Heart left ventricle (tissue), 13 donors: ENCODE measurements around the gene AKAP9.

Experiments
- POLR2A ChIP-seq, 2 donors: fragments of 450-650 bp; IDR thresholded peaks; one replicate each; pipeline ENCODE4 v1.6.1; 2017; ENCODE audit warnings: antibody characterized with exemption in 2 of 2, mild to moderate bottlenecking in 2 of 2, moderate library complexity in 2 of 2
- TF ChIP-seq, protein P1 (sequence below), 12 donors: fragments of 200-600 bp; sonication (generic) in 4 of 12; IDR thresholded peaks; one replicate each; pipeline versions ENCODE4 v1.5.0 to v1.8.0; 2018 to 2022; ENCODE audit warnings: antibody characterized with exemption in 12 of 12, mild to moderate bottlenecking in 5 of 12
- donor health status: ischemic (EF 13 %, LVEDD 7.1; RV severe dilation, severe dysfunction).
- donor health status: DM: no; HTN: yes; CAD: no.
- donor health status: DM: no; HTN: no; CAD: no.
- donor health status: ischemic (EF 25% LVEDD 6.9; RV normal size, moderate dysfunction).
- donor health status: ischemic (EF 25% LVEDD 5.7; RV mildly dilated, moderate dysfunction).
- donor health status: ischemic (EF 35%, LVEDD 5.7; RV mildly dilated, moderate dysfunction).
- donor health status: nonischemic (EF 11% LVEDD 7.7; RV severe dilation, severe dysfunction).
- donor health status: DM: yes; HTN: yes; CAD: no.
- donor health status: PGD.
- donor health status: ischemic (EF 29% LVEDD 5.4; RV normal size, mild dysfunction).
- donor health status: nonischemic (EF 23%, LVEDD 6.1; RV moderate dilation, normal function).

DNA sequence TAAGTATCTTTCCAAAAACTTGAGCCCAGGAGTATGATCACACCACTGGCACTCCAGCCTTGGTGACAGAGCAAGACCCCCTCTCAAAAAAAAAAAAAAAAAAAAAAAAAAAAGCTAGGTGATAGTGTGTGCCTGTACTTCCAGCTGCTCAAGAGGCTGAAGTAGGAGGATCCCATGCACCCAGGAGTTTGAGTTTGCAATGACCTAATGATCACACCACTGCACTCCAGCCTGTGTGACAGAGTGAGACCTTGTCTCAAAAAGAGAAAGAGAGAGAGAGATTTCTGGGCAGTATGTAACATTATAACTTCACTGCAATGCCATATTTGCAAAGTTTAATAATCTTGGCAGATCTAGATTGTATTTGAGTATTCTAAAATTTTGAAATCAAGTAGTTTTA lies 47.6 kb downstream of the AKAP9 start:
- TF ChIP-seq, protein P1, sequence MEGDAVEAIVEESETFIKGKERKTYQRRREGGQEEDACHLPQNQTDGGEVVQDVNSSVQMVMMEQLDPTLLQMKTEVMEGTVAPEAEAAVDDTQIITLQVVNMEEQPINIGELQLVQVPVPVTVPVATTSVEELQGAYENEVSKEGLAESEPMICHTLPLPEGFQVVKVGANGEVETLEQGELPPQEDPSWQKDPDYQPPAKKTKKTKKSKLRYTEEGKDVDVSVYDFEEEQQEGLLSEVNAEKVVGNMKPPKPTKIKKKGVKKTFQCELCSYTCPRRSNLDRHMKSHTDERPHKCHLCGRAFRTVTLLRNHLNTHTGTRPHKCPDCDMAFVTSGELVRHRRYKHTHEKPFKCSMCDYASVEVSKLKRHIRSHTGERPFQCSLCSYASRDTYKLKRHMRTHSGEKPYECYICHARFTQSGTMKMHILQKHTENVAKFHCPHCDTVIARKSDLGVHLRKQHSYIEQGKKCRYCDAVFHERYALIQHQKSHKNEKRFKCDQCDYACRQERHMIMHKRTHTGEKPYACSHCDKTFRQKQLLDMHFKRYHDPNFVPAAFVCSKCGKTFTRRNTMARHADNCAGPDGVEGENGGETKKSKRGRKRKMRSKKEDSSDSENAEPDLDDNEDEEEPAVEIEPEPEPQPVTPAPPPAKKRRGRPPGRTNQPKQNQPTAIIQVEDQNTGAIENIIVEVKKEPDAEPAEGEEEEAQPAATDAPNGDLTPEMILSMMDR (IDR thresholded peaks at IDR 0.05), result no peak
- no peak for TF ChIP-seq POLR2A (IDR thresholded peaks at IDR 0.05)
